ENCODE results near the gene DNAH1.
A peak's percentile ranks its signal among the peaks of the same experiment; 100 is the strongest.
"Not testable (repeated sequence)": the region's sequence is repeated elsewhere in the genome, so short reads cannot be mapped to it uniquely, and the experiment has no call there.

The DNAH1 gene

DNA sequence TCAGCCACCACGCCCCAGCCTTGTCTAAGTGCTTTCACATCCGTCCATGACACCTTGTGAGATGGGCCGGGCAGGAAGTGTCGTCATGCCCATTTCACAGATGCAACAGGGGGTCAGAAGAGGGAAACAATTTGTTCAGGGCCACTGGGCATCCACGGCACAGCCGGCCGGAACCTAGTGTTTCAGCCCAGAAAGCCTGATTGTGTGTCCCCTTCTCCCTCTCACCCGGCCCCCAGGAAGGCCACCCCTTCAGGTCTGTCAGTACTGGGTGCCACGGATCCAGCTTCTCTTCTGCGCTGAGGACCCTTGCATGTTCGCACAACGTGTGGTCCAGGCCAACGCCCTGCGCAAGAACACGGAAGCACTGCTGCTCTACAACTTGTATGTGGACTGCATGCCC is 15.8 kb downstream of the DNAH1 start:
- DNase-seq (ENCODE audit: low read depth in 1 of 2, low spot score in 1 of 2): no peak

DNA sequence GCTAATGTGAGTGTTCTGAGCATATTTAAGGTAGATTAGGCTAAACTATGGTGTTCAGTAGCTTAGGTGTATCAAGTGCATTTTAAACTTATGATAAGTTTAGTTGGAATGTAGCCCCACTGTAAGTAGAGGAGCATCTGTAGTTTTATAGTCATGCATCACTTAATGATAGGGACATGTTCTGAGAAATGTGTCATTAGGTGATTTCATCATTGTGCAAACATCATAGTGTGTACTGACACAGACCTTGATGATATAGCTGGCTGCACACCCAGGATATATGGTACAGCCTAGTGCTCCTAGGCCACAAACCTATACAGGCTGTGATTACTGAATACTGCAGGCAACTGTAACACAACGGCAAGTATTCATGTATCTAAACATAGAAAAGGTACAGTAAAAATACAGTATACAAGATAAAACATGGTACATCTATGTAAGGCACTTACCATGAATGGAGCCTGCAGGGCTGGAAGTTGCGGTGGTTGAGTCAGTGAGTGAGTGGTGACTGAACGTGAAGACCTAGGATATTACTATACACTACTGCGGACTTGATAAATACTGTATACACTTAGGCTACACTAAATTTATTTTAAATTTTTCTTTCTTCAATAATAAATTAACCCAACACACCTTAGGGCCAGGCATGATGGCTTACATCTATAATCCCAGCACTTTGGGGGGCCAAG is 17.9 kb downstream of the DNAH1 start:
- DNase-seq (ENCODE audit: low read depth in 1 of 2, low spot score in 1 of 2): no peak

DNA sequence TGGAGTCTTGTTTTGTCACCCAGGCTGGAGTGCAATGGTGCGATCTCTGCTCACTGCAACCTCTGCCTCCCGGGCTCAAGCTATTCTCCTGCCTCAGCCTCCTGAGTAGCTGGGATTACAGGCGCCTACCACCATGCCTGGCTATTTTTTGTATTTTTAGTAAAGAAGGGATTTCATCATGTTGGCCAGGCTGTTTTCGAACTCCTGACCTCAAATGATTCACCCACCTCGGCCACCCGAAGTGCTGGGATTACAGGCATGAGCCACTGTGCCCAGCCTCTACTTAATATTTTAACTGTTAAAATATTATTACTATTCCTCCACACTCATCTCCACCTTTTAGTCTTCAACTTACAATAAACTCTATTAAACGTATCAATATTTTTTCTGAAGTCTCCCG is 22.0 kb downstream of the DNAH1 start:
- not testable (repeated sequence) for DNase-seq (ENCODE audit: low read depth in 1 of 2, low spot score in 1 of 2)

DNA sequence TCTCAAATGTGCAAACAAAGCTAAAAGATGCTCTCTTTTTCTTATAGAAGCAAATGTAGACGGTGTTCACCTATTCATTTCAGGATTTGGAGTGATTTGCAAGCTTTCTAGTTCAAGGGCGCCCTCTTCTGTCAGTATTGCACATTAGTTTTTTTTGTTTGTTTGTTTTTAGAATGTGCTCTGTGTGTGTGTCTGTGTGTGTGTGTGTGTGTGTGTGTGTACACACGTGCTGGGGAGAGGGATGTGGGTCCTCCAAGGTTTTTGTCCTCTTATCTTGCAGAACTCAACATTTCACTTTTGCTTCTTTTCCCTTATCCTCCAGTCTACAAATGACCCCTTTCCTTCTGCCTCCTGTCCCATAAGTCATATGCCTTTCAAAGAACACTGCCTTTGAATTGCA is 23.5 kb downstream of the DNAH1 start:
- peak in 1 of 2 donors; percentile 11 for DNase-seq (ENCODE audit: low read depth in 1 of 2, low spot score in 1 of 2)

DNA sequence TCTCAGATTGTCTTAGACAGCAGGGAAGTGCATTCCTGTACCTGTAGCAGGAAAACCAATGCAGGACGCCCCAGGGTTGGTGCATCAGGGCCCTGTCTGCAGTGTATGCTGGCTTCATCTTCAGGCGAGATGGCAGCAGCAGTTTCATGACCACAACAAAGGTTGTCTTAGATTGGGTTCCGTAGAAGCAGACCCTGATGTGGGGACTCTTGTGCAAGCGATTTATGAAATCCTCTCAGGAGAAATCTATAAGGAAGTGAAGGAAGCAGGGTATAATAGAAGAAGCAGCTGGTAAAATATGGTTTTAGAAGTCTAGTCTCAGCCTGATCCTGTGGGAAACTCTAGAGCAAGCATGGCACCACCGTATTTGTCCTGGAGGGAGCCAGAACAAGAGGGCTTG is 25.0 kb downstream of the DNAH1 start:
- DNase-seq (ENCODE audit: low read depth in 1 of 2, low spot score in 1 of 2): no peak

DNA sequence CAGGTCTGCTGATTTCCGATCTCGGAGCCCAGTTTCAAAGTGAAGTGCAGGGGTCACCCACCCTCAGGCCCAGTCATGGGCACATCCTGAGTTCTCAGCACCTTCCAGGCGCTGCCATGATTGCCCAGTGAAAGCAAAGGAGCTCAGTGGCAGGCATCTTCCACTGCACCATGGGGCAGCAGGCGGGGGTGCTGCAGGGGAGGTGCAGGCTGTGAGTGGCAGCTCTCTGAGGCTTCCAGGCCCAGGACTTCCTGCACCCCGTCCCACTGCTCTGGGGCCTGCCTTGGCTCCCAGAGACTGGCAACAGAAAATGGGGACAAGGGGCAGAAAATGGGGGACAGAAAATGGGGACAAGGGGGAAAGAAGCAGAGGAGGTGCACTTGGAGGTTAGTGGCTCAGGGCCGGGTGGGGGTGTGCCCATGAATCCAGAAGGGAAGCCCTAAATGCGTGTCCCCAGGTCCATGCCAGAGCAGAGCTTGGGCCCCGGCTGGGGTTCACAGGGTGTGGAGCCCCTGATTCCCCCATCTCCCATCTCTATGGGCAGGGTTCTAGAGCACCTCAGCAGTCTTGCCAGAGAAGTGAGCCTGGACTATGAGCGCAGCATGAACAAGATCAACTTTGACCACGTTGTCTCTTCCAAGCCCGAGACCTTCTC is 28.0 kb downstream of the DNAH1 start:
- no peak for DNase-seq (ENCODE audit: low read depth in 1 of 2, low spot score in 1 of 2)

DNA sequence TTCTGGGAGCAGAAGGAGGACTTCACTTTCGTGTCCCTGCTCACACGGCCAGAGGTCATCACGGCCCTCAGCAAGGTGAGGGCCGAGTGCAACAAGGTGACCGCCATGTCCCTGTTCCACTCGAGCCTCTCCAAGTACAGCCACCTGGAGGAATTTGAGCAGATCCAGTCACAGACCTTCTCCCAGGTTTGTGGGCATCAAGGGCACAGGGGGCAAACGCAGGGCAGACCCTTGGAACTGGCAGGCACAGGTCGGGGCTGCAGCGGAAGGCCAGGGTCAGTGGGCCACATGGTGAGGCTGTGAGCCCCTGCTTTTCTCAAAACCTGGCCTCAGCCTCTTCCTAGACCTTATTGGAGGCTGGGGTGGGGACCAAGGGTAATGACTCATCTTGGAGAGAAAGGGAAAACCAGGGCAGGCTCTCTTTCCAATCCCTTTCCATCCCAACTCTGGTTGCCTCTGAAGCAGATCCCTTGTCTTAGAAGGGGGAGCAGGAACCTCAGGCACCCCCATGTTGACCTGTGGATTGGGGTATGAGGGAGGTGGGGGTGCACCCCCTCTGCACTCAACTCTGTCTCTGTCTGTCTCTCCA is 29.5 kb downstream of the DNAH1 start:
- DNase-seq (ENCODE audit: low read depth in 1 of 2, low spot score in 1 of 2): no peak

DNA sequence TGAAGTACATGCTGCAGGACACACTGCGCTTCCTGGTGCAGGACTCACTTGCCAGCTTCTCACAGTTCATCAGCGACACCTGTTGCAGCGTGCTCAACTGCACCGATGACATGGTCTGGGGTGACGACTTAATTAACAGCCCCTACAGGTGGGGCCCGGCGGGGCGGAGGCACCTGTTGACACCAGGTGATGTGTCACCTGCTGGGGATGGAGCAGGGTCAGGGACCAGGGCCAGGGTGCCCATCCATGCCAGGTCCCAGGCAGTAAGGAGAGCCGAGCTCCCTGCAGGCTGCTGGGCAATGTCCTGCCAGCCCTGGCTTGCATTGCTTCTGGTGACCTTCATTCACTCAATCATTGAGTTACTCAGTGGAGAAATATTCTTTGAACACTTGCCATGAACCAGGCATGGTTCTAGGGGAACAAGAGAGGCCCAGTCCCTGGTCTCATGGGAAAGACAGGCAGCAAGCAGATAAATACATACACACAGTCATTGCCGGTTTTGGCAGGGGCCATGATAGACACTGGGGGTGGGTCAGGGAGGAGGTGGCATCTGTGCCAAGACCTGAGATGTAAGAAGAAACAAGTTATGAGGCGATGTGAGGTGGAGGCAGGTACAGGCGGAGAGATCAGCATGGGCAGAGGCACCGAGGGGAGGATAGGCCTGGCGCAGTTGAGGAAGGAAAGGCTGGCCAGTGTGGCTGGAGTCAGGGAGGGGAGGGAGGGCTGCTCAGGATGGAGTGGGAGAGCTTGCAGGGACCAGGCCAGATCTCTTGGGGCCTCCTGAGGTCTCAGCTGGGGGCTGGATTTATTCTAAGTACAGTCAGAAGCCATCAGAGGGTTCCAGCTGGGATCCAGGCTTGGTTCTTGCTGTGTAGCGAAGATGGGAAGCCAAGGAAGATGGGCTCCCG is 30.8 kb downstream of the DNAH1 start:
- DNase-seq (ENCODE audit: low read depth in 1 of 2, low spot score in 1 of 2): no peak

DNA sequence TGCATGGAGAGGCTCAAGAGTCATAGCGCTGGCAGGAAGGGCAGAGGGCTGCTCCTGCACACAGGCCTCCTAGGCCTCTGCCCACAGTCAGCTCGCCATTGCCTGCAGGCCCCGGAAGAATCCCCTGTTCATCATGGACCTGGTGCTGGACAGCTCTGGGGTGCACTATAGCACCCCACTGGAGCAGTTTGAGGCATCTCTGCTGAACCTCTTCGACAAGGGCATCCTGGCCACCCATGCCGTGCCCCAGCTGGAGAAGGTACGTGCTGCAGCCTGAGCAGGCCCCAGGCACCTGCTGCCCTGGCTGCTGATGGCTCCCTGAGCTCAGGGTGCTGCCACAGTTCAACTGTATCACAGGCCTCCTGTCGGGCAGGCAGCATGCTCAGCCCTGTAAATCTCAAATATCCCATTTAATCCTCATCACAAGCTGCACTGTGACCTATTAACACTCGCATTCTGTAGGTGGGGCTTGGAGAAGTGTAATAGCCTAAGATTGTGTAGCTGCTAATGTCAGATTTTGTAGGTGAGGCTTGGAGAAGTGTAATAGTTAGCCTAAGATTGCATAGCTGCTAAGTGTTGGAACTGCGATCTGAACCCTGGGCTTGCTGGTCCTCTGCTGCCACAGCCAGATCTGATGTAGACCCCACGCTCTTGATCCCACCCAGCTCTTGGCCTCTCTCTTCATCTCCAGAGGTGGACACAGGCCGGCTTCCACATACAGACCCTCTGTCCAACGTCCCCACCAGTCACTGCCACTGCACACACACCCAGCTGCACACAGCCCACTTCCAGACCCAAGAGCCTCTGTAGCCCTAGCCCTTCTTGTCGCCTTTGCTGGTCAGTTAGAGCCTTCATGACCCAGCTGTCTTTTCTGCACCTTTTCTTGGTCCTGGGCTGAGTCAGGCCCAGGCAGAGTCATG is 31.9 kb downstream of the DNAH1 start:
- no peak for DNase-seq (ENCODE audit: low read depth in 1 of 2, low spot score in 1 of 2)

DNA sequence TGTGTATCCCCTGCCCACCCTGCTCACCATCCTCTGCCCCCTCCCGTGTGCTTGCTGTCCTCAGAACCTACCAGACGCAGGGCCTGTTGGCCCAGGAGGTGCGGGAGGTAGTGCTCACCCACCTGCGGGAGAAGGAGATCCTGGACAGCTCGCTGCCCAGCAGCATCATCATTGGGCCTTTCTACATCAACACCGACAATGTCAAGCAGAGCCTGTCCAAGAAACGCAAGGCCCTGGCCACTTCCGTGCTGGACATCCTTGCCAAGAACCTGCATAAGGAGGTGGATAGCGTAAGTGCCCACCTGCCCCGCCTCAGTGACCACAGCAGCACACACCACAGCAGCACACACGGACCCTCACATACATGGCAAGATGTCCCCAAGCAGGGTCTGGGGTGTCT is 33.0 kb downstream of the DNAH1 start:
- DNase-seq (ENCODE audit: low read depth in 1 of 2, low spot score in 1 of 2): no peak

DNA sequence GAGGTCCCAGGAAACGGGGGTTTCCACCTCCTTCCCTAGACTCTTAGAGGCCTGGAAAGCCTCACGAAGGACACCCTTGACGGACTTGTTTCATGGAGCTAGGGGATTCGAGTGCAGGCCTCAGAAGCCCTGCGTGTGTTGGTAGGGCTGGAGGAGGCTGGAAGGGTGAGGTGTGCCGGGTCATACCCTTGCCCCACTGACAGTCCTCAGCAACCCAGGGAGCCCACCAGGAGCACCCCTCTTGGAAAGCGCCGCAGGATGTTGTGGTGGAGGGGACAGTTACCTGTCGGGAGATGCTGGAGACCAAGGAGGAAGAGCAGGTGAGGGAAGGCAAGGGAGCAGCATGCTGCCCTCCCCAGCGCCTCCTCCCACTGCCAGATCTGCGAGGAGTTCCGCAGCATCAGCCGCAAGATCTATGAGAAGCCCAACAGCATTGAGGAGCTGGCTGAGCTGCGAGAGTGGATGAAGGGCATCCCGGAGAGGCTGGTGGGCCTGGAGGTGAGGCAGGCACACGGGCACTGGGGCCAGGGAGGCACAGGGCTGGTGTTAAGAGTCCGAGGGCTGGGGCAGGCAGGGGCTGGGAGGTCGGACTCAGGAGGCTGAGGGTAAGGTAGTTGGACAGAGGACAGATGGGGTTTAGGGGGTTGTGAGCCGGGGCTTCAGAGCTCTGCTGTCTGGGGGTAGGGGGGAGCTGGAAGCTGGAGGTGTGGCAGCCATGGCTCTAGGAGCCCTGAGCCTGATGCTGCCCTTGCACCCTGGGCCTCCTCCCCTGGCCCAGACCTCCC is 33.7 kb downstream of the DNAH1 start:
- DNase-seq (ENCODE audit: low read depth in 1 of 2, low spot score in 1 of 2): no peak

DNA sequence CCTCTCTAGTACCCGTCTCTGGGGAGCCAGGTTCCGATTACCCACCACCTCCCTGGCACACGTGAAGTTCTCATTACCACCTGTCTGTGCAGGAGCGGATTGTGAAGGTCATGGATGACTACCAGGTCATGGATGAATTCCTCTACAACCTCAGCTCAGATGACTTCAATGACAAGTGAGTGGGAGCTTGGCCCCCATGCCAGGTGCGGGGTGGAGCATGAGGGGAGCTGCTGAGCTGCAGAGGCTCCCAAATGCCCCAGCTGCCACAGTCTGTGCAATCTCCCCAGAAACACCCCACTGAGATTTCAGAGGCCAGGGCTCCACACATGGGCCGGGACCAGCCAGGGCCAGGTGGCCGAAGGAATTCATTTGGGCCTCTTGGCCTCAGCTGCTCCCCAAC is 34.3 kb downstream of the DNAH1 start:
- DNase-seq (ENCODE audit: low read depth in 1 of 2, low spot score in 1 of 2): no peak

DNA sequence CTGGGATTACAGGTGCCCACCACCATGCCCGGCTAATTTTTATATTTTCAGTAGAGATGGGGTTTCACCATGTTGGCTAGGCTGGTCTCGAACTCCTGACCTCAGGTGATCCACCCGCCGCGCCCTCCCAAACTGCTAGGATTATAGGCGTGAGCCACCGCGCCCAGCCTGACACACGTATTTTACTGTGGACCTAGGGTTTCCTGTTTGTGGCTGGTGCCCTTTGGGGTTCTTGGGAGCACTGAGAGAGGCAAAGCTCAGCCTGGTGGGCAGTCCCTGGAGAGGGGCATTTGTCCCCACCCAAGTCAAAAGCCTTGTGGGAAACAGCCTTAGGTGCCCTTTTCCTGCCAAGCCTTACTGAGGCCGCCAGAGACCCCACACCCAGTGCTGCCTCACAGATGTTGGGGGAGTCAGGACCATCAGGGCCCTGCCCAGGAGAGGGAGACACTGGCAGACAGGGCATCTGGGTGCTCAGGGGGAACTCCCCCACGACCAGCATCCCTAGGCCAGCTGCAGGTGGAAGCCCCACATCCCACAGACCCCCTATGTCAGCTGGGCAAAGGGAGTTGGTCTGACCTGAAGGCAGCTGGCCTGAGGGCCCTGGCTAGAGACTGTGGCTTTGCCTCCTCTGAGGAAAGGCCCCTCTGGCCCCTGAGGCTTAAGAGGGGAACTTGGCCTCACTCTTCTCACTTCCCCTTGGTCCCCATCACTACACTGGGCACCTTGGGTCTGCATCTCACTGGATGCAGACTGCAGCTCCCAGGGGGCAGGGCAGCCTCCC is 35.1 kb downstream of the DNAH1 start:
- no peak for DNase-seq (ENCODE audit: low read depth in 1 of 2, low spot score in 1 of 2)

DNA sequence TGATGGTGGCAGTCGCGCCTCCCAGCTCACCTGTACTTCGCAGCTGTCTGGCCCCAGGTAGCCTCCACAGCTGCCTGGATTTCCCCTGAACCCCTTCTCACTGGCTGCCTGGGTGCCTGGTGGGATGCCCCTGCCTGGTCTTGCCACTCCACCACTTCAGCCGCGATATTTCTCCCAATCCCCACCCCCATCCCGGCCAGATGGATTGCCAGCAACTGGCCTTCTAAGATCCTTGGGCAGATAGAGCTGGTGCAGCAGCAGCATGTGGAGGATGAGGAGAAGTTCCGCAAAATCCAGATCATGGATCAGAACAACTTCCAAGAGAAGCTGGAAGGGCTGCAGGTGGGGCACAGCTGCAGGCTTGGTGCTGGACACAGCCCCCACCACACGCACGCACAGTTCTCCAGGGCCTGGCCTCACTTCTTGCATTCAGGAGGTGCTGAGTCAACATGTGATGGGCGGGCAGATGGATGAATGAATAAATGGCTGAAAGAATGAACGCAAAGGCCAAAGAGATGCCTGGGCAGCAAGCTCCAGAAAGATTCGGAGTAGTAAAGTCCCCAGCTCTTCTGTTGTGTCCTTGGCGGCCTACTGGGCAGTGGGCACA is 35.7 kb downstream of the DNAH1 start:
- no peak for DNase-seq (ENCODE audit: low read depth in 1 of 2, low spot score in 1 of 2)

DNA sequence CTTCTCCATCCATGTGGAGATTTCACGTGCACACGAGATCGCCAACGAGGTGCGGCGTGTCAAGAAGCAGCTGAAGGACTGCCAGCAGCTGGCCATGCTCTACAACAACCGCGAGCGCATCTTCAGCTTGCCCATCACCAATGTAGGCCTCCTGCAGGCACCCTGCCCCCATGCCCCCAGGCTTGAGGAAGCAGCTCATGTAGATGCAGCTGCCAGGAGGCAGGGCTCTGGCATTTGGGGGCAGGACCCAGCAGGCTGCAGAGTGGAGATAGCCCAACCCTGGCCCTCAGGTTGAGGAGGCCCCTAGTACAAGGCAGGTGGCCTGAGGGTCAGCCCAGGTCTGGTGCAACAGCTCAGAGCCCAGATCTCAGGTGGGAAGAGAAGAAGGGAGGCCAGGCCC is 36.4 kb downstream of the DNAH1 start:
- no peak for DNase-seq (ENCODE audit: low read depth in 1 of 2, low spot score in 1 of 2)

DNA sequence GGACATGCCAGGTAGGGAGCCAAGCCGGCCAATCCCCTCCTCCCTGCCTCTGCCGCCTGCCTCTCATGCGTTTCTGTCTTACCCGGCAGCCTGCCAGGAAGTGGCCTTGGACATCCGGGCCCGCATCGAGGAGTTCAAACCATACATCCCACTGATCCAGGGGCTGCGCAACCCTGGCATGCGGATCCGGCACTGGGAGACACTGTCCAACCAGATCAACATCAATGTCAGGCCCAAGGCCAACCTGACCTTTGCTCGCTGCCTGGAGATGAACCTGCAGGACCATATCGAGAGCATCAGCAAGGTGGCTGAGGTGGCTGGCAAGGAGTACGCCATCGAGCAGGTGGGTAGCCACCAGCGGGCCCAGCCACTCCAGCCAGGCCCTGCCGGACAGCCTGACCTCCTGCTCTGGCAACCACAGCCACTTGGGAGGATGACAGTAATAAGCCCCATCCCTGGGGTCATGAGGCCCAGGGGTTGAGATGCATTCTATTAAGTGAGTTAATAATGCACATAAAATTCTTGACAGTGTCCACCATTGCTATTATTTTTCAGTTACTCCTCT is 37.3 kb downstream of the DNAH1 start:
- no peak for DNase-seq (ENCODE audit: low read depth in 1 of 2, low spot score in 1 of 2)

DNA sequence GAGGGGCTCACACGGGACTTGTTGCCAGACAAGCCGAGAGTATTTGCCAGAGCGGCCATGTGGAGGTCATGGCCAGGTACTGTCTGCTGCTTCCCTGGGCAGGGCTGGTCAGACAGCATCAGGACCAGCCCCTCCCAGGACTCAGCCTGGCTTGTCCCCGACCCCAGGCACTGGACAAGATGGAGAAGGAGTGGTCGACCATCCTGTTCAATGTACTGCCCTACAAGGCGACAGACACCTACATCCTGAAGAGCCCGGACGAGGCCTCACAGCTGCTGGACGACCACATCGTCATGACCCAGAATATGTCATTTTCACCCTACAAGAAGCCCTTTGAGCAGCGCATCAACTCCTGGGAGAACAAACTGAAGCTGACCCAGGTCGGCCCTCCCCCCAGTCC is 38.6 kb downstream of the DNAH1 start:
- DNase-seq (ENCODE audit: low read depth in 1 of 2, low spot score in 1 of 2): no peak

DNA sequence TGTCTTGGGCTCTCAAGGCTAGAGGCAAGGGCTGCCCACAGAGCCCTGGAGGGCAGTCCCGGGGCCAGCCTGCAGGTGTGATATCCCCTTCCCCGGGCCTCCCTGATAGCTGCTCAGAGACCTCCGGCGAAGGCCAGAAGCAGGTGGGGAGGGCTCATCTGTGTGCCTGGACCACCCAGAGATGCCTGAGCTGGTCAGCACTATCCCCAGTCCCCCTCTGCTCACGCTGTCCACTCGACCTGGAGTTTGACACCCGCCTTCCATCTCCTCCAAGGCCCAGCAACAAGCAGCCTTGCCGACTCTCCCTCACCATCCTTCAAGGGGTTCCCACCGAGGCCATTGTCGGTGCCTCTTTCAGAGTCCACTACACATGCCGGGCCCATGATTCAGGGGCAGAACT is 39.4 kb downstream of the DNAH1 start:
- no peak for DNase-seq (ENCODE audit: low read depth in 1 of 2, low spot score in 1 of 2)
